ENCODE results near the gene TBL1XR1.
A peak's percentile ranks its signal among the peaks of the same experiment; 100 is the strongest.

Gene TBL1XR1

GRCh38 chr3:177106594-177106993 is 90.7 kb downstream of the TBL1XR1 start:
- H2BK120ac ChIP-seq (ENCODE audit: low read depth, low read length): no peak overlapping the region
- no peak overlapping the region for H2BK12ac ChIP-seq (ENCODE audit: low read length in 2 of 2)
- H2BK5ac ChIP-seq (ENCODE audit: low read depth, low read length, poor library complexity, severe bottlenecking): no peak overlapping the region
- no peak overlapping the region for H2AFZ ChIP-seq (ENCODE audit: low read depth, low read length)
- H2BK15ac ChIP-seq (ENCODE audit: low read depth, poor library complexity, severe bottlenecking): no peak overlapping the region
- no peak overlapping the region for H3K9ac ChIP-seq (ENCODE audit: low read length)
- H3K4me3 ChIP-seq (ENCODE audit: insufficient read depth in 1 of 2, low read depth in 1 of 2, low read length in 2 of 2): no peak overlapping the region
- H3K79me1 ChIP-seq (replicated peaks; ENCODE audit: low read length, poor library complexity, severe bottlenecking): peaks cover 3% of the 10 kb centered on the region
- peaks cover 0 to 3% of the 10 kb centered on the region in 2 experiments for H3K36me3 ChIP-seq (ENCODE audit: control insufficient read depth in 1 of 2, insufficient read depth in 2 of 2, low read depth in 1 of 2, low read length in 2 of 2)
- WGBS: 93% methylated on average over 1 of the region's 3 CpGs
- no peak overlapping the region for H3K14ac ChIP-seq (ENCODE audit: low read length in 2 of 2)
- H3K27me3 ChIP-seq (ENCODE audit: control insufficient read depth in 1 of 2, insufficient read depth in 1 of 2, low read length in 2 of 2): no peaks in the 10 kb centered on the region
- H3K18ac ChIP-seq (ENCODE audit: low read depth in 1 of 2, low read length in 2 of 2): no peak overlapping the region
- no peak overlapping the region for H2AK5ac ChIP-seq (ENCODE audit: low read length, severe bottlenecking)
- no peak overlapping the region for H4K91ac ChIP-seq (ENCODE audit: low read length)
- H3K27ac ChIP-seq (ENCODE audit: low read length, poor library complexity, severe bottlenecking): no peak overlapping the region
- no peak for DNase-seq
- no peak overlapping the region for H4K8ac ChIP-seq (ENCODE audit: low read length)
- H3K4me1 ChIP-seq (ENCODE audit: control insufficient read depth, insufficient read depth, low read depth, low read length): peaks cover 6% of the 10 kb centered on the region
- H3K23ac ChIP-seq (ENCODE audit: low read length in 2 of 2): no peak overlapping the region
- H3K4ac ChIP-seq (ENCODE audit: low read depth in 1 of 2, low read length in 2 of 2): no peak overlapping the region
- no peaks in the 10 kb centered on the region for H3K9me3 ChIP-seq (ENCODE audit: control insufficient read depth, low read length)
- H3K4me2 ChIP-seq (ENCODE audit: low read length, poor library complexity, severe bottlenecking): no peak overlapping the region

- no peak overlapping the region for H3K9ac ChIP-seq (ENCODE audit: low read length)
- H3K14ac ChIP-seq (ENCODE audit: low read length in 2 of 2): no peak overlapping the region
- H4K8ac ChIP-seq (ENCODE audit: low read length): no peak overlapping the region
- no peak overlapping the region for H3K27ac ChIP-seq (ENCODE audit: low read length, poor library complexity, severe bottlenecking)
- no peak overlapping the region for H2BK15ac ChIP-seq (ENCODE audit: low read depth, poor library complexity, severe bottlenecking)
- H3K9me3 ChIP-seq (ENCODE audit: control insufficient read depth, low read length): no peaks in the 10 kb centered on the region
- no peaks in the 10 kb centered on the region for H3K27me3 ChIP-seq (ENCODE audit: control insufficient read depth in 1 of 2, insufficient read depth in 1 of 2, low read length in 2 of 2)
- no peak overlapping the region for H2BK12ac ChIP-seq (ENCODE audit: low read length in 2 of 2)
- no peak overlapping the region for H3K4me3 ChIP-seq (ENCODE audit: insufficient read depth in 1 of 2, low read depth in 1 of 2, low read length in 2 of 2)
- H4K91ac ChIP-seq (ENCODE audit: low read length): no peak overlapping the region
- H2AK5ac ChIP-seq (ENCODE audit: low read length, severe bottlenecking): no peak overlapping the region
- peaks cover 6% of the 10 kb centered on the region for H3K4me1 ChIP-seq (ENCODE audit: control insufficient read depth, insufficient read depth, low read depth, low read length)
- no peak overlapping the region for H2BK5ac ChIP-seq (ENCODE audit: low read depth, low read length, poor library complexity, severe bottlenecking)
- H2BK120ac ChIP-seq (ENCODE audit: low read depth, low read length): no peak overlapping the region
- DNase-seq: no peak
- no peaks in the 10 kb centered on the region for H3K36me3 ChIP-seq (ENCODE audit: control insufficient read depth in 1 of 2, insufficient read depth in 2 of 2, low read depth in 1 of 2, low read length in 2 of 2)
- H3K4me2 ChIP-seq (ENCODE audit: low read length, poor library complexity, severe bottlenecking): no peak overlapping the region
- H3K23ac ChIP-seq (ENCODE audit: low read length in 2 of 2): no peak overlapping the region
- no peak overlapping the region for H2AFZ ChIP-seq (ENCODE audit: low read depth, low read length)
- H3K4ac ChIP-seq (ENCODE audit: low read depth in 1 of 2, low read length in 2 of 2): no peak overlapping the region
- peaks cover 3% of the 10 kb centered on the region for H3K79me1 ChIP-seq (replicated peaks; ENCODE audit: low read length, poor library complexity, severe bottlenecking)
- H3K18ac ChIP-seq (ENCODE audit: low read depth in 1 of 2, low read length in 2 of 2): no peak overlapping the region
- WGBS: 88% methylated on average over 7 of the region's 7 CpGs
Observed at GRCh38 chr3:177106184-177106583, 91.1 kb downstream of the TBL1XR1 start.

GRCh38 chr3:177105623-177106022 is 91.7 kb downstream of the TBL1XR1 start:
- Histone ChIP-seq H3K36me3 (ENCODE audit: control insufficient read depth in 1 of 2, insufficient read depth in 2 of 2, low read depth in 1 of 2, low read length in 2 of 2) (no peaks in the 10 kb centered on the region), H2BK15ac (ENCODE audit: low read depth, poor library complexity, severe bottlenecking) (no peak overlapping the region), H2AK5ac (ENCODE audit: low read length, severe bottlenecking) (no peak overlapping the region), H3K27me3 (ENCODE audit: control insufficient read depth in 1 of 2, insufficient read depth in 1 of 2, low read length in 2 of 2) (no peaks in the 10 kb centered on the region), H4K91ac (ENCODE audit: low read length) (no peak overlapping the region), H3K4me3 (ENCODE audit: insufficient read depth in 1 of 2, low read depth in 1 of 2, low read length in 2 of 2) (no peak overlapping the region), H4K8ac (ENCODE audit: low read length) (no peak overlapping the region), H3K79me1 (replicated peaks; ENCODE audit: low read length, poor library complexity, severe bottlenecking) (peaks cover 3% of the 10 kb centered on the region), H3K18ac (ENCODE audit: low read depth in 1 of 2, low read length in 2 of 2) (peak overlapping the region in 1 of 2 experiments; percentile 57), H3K9me3 (ENCODE audit: control insufficient read depth, low read length) (no peaks in the 10 kb centered on the region), H2AFZ (ENCODE audit: low read depth, low read length) (no peak overlapping the region), H3K27ac (ENCODE audit: low read length, poor library complexity, severe bottlenecking) (no peak overlapping the region), H3K4me2 (ENCODE audit: low read length, poor library complexity, severe bottlenecking) (no peak overlapping the region), H3K4me1 (ENCODE audit: control insufficient read depth, insufficient read depth, low read depth, low read length) (peaks cover 5% of the 10 kb centered on the region), H2BK5ac (ENCODE audit: low read depth, low read length, poor library complexity, severe bottlenecking) (no peak overlapping the region), H2BK120ac (ENCODE audit: low read depth, low read length) (no peak overlapping the region), H2BK12ac (ENCODE audit: low read length in 2 of 2) (peak overlapping the region in 1 of 2 experiments; percentile 54), H3K14ac (ENCODE audit: low read length in 2 of 2) (no peak overlapping the region), H3K23ac (ENCODE audit: low read length in 2 of 2) (no peak overlapping the region), H3K4ac (ENCODE audit: low read depth in 1 of 2, low read length in 2 of 2) (no peak overlapping the region), H3K9ac (ENCODE audit: low read length) (no peak overlapping the region)
- DNase-seq: no peak
- WGBS: 83% methylated on average over 1 of the region's 4 CpGs

GRCh38 chr3:177104299-177104992 is 92.8 kb downstream of the TBL1XR1 start:
- peaks cover 0 to 3% of the 10 kb centered on the region in 2 experiments for H3K36me3 ChIP-seq (ENCODE audit: control insufficient read depth in 1 of 2, insufficient read depth in 2 of 2, low read depth in 1 of 2, low read length in 2 of 2)
- peaks cover 5% of the 10 kb centered on the region for H3K4me1 ChIP-seq (ENCODE audit: control insufficient read depth, insufficient read depth, low read depth, low read length)
- no peak overlapping the region for H3K14ac ChIP-seq (ENCODE audit: low read length in 2 of 2)
- H4K91ac ChIP-seq (ENCODE audit: low read length): no peak overlapping the region
- no peak overlapping the region for H3K4ac ChIP-seq (ENCODE audit: low read depth in 1 of 2, low read length in 2 of 2)
- no peaks in the 10 kb centered on the region for H3K27me3 ChIP-seq (ENCODE audit: control insufficient read depth in 1 of 2, insufficient read depth in 1 of 2, low read length in 2 of 2)
- H2BK5ac ChIP-seq (ENCODE audit: low read depth, low read length, poor library complexity, severe bottlenecking): no peak overlapping the region
- no peak overlapping the region for H3K4me2 ChIP-seq (ENCODE audit: low read length, poor library complexity, severe bottlenecking)
- no peak overlapping the region for H2BK12ac ChIP-seq (ENCODE audit: low read length in 2 of 2)
- DNase-seq: no peak
- H3K9me3 ChIP-seq (ENCODE audit: control insufficient read depth, low read length): no peaks in the 10 kb centered on the region
- no peak overlapping the region for H3K27ac ChIP-seq (ENCODE audit: low read length, poor library complexity, severe bottlenecking)
- no peak overlapping the region for H2BK15ac ChIP-seq (ENCODE audit: low read depth, poor library complexity, severe bottlenecking)
- H3K23ac ChIP-seq (ENCODE audit: low read length in 2 of 2): no peak overlapping the region
- no peak overlapping the region for H4K8ac ChIP-seq (ENCODE audit: low read length)
- H3K79me1 ChIP-seq (replicated peaks; ENCODE audit: low read length, poor library complexity, severe bottlenecking): peaks cover 5% of the 10 kb centered on the region
- peak overlapping the region; percentile 65 for H2AK5ac ChIP-seq (ENCODE audit: low read length, severe bottlenecking)
- H3K9ac ChIP-seq (ENCODE audit: low read length): no peak overlapping the region
- no peak overlapping the region for H3K4me3 ChIP-seq (ENCODE audit: insufficient read depth in 1 of 2, low read depth in 1 of 2, low read length in 2 of 2)
- H2BK120ac ChIP-seq (ENCODE audit: low read depth, low read length): no peak overlapping the region
- no peak overlapping the region for H2AFZ ChIP-seq (ENCODE audit: low read depth, low read length)
- WGBS: 95% methylated on average over 6 of the region's 6 CpGs
- no peak overlapping the region for H3K18ac ChIP-seq (ENCODE audit: low read depth in 1 of 2, low read length in 2 of 2)
